CD4-positive, alpha-beta T cell treated with Interleukin-17A for 1 hour (primary cell): ENCODE measurements around the gene KLHL4.
"Not testable (repeated sequence)": the region's sequence is repeated elsewhere in the genome, so short reads cannot be mapped to it uniquely, and the experiment has no call there.

Source experiments
- DNase-seq: peaks from one replicate; pipeline ENCODE4 v3.0.0-alpha.2; 2020

KLHL4 gene

GRCh38 chrX:87664381-87664780 is 146.8 kb downstream of the KLHL4 start:
- DNase-seq: no peak

GRCh38 chrX:87679849-87680248 is 162.2 kb downstream of the KLHL4 start:
- DNase-seq: no peak

GRCh38 chrX:87687703-87688102 is 170.1 kb downstream of the KLHL4 start:
- DNase-seq: no peak

- not testable (repeated sequence) for DNase-seq
These were observed 170.6 kb downstream of the KLHL4 start for GRCh38 chrX:87688113-87688748.

- DNase-seq: not testable (repeated sequence)
These were observed 171.6 kb downstream of the KLHL4 start for GRCh38 chrX:87689218-87689617.

GRCh38 chrX:87693204-87693603 is 175.6 kb downstream of the KLHL4 start:
- no peak for DNase-seq

GRCh38 chrX:87697409-87697808 is 179.8 kb downstream of the KLHL4 start:
- no peak for DNase-seq

- DNase-seq: no peak
These were observed 185.2 kb downstream of the KLHL4 start for GRCh38 chrX:87702795-87703194.

GRCh38 chrX:87703469-87703868 is 185.9 kb downstream of the KLHL4 start:
- DNase-seq: not testable (repeated sequence)

- no peak for DNase-seq
These were observed 188.5 kb downstream of the KLHL4 start for GRCh38 chrX:87706134-87706533.

GRCh38 chrX:87710580-87710979 is 193.0 kb downstream of the KLHL4 start:
- DNase-seq: no peak
